HG02852 (cell line): ENCODE data around the gene MYO5B.

Experiments
- ATAC-seq: cut with Tn5 transposase; IDR thresholded peaks from one replicate; pipeline ENCODE4 v1.9.1; 2021; ENCODE audit warnings: mild to moderate bottlenecking, moderate library complexity; ENCODE audit not compliant: unreplicated experiment

The MYO5B gene

DNA sequence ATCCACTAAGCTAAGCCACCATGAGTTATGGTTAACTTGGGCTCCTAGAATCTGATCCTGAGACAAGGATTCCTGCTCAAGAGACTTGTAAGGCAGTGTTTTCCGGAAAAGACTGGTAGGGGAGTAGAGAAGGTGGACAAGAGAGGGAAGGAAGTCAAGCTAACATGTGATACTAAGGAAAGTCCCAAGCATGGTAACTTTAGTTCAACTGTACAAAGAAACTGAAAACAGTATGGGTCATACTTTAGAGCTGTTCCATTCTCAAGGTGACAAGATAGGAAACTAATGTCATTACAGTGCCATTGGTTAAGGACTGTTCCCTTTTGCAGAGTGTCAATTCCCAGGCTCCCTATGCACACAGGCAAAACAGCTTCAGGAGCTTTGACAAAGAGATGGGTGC, 5.8 kb downstream of the MYO5B start:
- ATAC-seq = no peak

DNA sequence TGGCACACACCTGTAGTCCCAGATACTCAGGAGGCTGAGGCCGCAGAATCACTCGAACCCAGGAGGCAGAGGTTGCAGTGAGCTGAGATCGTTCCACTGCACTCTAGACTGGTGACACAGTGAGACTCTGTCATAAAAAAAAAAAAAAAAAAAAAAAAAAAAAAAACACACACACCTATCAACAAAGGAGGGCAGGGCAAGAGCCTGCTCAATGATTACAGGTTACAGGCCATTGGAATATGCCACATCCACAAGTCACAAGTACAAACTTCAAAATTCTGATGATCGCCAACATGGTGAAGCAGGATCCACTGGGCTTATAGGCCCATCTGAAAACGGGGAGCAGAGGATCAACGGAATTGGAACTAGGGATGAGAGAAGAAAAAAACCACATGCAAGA, 6.3 kb downstream of the MYO5B start:
- ATAC-seq = no peak

DNA sequence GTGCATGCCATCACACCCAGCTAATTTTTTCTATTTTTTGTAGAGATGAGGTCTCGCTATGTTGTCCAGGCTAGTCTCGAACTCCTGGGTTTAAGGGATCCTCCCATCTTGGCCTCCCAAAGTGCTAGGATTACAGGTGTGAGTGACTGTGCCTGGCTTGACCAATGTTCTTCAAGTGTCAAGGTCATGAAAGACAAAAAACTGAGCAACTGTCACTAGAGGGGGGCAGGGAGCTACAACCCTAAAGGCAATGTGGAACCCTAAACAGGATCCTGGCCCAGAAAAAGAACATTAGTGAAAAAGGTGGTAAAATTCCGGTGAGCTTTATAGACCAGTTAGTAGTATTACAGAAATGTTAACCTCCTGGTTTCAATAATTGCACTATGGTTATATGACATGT, 7.3 kb downstream of the MYO5B start:
- no peak for ATAC-seq

DNA sequence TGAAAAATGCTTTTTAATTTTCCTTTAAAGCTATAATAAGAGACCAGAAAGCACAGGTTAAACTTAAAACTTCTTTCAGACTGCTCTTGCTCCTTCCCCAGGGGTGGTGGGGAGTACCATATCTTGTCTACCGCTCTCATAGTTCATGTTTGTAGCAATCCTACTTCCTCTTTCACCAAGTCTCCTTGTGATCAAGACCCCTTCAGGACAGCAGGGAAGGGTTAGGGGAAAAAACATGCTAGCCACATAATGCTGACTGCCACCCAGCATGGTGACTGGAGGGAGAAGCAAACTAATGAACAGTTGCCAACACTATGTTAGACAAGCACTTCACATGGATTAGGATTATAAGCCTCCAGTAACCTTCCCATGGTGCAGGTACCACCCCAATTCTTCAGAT, 8.6 kb downstream of the MYO5B start:
- ATAC-seq = no peak

DNA sequence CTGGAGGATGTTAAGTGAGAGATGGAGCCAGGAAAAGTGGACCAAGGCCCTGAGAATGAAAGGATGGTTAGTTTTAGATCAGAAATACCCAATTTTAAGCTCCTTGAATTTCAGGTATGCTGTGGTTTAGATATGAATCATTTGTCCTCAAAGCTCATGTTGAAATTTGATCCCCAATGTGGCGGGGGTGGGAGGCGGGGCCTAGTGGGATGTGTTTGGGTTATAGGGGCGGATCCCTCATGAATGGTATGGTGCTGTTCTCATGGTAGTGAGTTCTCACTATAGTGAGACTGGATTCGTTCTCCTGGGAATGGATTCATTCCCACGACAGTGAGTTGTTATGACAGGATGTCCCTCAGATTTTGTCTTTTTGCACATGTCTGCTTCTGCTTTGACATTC, 11.4 kb downstream of the MYO5B start:
- ATAC-seq = no peak

DNA sequence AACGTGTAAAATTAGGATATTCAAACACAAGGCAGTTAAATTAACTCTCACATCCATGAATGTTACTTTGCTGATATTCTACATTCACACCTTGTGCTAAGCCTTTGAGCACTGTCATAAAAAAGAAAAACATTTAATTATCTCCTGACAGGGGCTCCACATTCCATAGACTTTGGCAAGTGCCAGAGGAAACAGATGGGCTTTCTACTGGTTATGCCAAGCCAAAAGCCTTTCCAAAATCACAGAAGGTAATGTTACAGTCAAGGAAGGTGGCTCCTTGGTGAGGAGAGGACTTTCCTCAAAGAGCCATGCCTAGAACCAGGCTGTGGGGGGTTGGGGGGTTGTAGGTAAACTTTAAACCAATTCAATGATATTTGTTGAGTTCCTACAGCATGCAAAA, 12.4 kb downstream of the MYO5B start:
- ATAC-seq = no peak

DNA sequence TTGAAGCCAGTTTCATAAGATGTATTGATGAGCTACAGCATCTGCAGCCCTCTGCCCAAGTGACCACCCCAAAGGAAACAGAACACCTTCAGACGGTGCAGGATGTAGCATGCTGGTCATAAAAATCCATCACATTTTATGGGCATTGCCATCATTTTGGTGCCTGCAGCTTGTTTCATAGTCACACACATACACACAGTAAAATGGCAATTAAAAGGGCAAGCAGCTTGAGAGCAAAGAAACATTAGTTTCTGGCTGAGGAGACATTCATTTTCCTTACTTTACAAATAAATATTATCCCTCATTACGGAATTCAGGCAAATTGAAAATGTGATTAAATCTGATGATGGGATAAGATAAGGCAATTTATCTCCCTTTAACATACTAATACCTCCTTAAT, 13.4 kb downstream of the MYO5B start:
- no peak for ATAC-seq

DNA sequence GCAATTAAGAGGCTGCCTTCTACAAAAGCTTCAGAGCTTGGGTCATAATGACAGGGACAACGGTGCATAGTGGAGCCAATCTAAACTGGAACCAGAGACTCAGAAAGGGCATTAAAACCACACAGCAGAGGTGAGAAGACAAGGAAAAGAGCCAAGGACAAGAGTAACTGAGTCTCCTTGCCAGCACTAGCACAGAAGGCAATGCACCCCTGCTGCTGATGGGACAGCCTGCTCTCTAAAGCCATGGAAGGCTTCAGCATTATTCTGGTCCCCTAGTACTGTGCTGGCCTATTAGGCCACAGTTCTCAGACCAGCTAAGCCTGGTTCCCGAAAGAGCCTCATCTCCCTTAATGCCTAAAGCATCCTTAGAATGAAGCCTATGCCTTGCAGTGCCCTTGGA, 15.5 kb downstream of the MYO5B start:
- ATAC-seq = no peak

DNA sequence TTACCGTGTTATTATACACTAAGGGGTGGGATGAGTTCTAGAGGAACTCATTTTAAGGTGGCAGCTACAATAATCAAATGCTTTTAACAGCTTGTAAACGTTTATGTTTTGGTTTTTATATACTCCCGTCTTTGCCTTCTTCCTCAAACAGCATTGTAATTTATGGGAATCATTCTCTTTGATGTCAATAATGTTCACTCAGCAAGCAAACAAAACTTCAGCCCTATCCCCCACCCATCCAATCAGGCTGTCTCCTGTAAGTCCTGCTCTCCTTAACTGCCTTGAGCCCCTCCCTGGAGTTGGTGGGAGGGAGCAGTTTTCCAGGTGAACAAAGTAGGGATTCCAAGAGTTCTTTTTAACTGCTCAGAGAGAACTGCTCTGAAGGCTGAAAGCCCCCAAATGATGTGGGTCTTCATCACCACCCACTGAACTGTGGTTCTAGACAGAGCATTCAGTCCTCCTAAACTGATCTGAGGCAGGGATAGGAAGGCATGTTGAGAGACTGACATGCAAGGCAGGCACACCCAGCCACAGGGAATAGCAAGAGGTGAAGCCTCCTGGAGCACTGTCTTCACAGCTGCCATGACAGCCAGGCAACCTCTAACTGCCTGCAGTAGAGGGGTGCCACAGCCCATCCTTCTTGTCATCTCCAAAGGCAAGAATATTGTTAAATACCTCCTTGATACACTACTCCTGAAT, 17.5 kb downstream of the MYO5B start:
- no peak for ATAC-seq

DNA sequence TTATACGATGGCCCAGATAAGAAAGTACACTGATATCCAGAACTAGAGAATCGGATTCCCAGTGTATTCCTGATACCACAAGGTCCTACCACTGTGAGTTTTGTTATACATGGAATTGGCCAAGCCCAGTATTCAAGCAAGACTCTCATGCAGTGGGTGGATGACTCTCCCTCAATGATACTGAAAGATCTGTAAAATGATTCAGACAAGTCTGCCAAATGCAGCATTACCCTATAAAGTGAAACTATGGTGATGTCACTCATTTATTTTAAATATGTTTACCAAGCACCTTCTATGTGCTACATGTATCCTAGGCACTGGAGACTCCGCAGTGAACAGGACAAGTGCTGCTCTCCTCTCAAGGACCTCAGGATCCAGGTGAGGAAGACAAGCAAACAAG, 22.6 kb downstream of the MYO5B start:
- ATAC-seq = no peak

DNA sequence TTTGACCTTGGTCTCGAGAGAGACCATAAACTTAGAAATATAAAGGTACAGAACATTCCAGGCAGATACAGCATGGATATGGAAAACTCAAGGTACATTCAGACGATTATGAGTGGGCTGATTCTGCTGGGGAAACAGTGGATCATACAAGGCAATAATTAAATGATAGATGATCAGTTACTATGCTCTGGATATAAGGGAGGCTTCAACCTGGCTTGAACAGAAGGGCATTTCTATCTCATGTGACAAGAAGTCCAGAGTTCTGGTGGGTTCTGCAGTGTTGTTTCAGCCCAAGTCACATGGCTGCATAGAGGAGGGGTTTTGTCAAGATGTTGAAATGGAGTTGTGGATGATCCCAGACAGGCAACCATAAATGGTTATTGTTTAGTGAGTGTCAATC, 23.5 kb downstream of the MYO5B start:
- ATAC-seq = no peak

DNA sequence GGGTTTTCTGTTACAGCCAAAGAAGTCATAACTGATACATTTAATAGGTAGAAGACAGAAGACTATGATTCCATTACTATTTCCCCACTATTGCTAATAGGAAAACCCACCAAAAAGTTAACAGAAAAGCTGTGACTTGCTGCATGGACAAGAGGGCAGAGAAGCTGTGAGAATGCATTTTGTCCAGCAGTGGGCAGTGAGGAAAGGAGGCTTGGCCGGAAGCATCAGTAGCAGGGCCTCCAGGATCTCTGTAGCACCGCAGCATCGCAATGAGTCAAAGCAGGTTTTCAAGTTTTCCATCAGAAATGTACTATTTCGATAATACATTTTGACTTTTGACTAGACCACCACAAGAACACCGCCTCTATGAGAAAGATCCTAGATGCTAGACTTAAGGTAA, 24.9 kb downstream of the MYO5B start:
- ATAC-seq = no peak

DNA sequence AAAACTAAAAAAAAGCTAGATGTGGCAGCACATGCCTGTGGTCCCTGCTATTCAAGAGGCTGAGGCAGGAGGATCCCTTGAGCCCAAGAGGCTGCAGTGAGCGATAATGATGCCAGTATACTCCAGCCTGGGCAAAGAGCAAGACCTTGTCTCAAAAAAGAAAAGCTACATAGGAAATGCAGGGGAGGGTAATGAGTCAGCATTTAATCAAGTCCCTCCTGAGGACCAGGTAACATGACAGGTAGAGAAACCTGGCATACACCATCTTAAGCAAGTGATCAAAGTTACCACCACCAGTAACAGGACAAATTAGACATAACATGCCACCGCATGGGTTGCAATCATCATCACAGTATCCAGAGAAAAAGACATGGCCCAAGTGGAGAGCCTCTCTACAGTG, 25.8 kb downstream of the MYO5B start:
- no peak for ATAC-seq

DNA sequence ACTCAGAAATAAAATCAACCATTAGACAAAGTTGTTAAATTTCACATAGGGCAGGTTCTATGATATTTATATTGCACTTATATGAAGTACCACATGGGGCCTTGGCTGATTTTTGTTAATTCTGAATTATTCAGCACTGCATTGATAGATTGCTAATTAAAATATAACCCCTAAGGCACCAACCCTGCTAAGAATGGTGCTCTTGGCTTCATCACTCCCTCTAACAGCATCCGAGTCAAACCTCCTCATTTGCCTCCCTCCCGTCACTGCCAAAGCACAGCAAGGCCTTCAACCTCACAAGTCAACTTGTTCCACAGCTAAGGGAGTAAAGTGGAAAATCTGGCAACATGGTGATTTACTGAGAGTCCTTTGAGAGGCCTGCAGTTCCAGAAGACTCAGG, 27.0 kb downstream of the MYO5B start:
- no peak for ATAC-seq

DNA sequence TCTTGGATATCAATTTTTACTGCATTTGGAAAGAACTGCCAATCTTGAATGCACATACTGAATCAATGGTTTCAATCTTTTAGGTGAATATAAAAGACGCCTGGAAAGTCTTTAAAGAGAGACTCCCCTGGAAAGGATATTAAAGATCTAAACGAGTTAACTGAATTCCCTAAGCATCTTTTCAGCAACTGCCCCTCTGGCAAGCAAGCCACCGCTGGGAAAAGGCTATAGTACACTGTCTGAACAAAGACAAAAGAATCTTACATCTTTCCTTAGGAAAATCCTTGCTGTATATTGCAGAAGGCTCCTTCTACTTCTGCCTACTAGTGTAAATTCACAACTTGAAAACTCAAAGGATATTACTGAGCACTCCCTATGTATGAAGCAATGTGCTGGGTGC, 28.0 kb downstream of the MYO5B start:
- ATAC-seq = no peak

DNA sequence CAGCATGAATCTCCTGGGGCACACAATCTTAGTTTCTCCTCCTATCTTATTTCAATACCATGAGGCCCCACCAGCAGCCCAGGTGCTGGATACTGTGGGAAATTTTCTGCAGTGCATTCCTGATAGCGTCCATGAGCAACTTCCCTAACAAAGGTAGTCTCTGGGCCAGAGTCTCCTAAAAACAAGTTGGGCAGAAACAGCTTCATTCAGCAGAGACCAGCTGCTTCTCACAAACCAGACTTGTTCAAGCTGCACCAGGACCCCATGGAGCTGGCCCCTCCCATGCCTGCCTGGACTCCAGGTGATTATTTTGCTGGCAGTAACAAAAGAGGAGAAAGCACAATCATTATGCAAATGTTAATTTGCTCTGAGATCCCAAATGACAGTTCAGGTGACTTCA, 31.4 kb downstream of the MYO5B start:
- ATAC-seq = no peak

DNA sequence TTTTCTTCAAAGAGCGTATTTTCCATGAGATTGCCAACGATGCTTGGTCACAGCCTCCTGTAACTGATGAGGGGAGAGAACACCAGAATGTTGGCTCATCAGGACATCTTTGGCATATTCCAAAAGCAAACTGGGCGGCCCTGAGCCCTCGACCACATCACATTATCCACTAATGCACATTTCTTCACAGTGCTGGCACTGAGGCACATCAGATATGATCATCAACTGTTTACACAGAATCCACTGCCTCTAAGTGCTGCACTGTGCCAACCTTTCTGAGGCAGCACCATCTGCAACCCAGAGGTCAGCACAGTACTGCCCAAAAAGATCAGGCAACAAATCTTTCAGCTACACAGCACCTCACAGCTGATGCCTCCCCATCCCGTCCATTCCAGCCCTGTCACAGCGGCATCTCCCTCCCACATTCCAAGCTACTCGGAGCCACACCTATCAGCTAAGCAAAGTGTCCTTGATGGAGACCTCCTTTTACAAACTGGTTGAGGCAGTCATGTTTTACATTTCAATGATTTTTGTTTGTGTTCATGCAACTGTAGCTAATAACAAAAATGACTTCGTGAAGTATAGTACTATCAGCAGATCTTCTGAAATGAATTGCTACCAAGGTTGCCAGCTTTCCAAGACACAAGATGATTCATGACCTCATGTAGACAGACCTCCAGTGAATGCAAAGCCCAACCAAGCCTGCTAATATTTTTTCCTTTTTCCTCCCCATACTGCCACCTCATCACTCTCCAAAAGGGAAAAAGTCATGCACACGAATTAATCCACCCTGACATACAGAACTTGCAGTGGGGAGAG, 32.3 kb downstream of the MYO5B start:
- no peak for ATAC-seq

DNA sequence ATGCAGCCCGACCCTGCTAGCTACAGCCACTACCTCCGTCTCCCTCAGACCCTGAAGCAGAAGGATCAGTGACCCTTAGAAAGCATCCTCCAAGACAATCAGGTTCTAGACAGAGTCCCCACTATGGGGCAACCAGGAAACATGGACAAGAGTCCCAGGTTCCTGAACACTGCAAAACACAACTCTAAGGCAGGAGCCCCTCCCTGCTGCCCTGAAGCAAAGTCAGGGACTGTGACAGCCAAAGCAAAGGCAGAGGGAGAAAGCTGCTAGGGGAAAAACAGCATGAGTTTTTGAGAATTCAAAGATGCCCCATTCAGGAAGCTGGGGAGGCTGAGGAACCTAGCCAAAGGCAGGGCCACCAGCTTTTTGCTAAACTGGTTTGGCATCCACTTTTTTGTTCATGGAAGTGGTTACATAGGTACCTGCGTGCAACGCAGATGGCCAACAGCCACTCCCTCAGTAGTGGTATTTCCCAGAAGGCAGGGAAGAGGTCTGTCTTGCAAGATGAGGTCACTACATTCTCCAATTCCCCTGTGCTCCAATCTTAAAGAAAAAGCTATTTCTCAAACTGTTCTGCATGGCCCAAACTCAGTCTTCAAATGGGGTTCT, 33.2 kb downstream of the MYO5B start:
- no peak for ATAC-seq

DNA sequence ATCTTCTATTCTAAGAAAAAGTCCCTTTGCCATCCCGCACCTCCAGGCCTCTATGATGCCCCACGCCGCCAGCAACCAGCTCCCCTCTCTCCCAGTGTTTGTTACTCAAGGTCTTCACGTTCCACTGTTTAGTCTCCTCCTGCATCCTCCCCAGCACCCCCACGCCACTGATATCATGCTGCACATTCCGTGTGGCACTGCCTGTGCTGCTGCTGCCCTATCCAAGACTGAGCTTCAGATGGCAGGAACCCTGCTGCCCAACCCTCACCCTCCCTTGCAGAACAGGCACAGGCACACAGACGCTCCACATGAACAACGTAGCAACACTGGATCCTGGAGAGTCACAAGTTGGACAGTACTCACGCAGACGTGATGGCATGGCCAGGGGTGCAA, 35.3 kb downstream of the MYO5B start:
- ATAC-seq = no peak

DNA sequence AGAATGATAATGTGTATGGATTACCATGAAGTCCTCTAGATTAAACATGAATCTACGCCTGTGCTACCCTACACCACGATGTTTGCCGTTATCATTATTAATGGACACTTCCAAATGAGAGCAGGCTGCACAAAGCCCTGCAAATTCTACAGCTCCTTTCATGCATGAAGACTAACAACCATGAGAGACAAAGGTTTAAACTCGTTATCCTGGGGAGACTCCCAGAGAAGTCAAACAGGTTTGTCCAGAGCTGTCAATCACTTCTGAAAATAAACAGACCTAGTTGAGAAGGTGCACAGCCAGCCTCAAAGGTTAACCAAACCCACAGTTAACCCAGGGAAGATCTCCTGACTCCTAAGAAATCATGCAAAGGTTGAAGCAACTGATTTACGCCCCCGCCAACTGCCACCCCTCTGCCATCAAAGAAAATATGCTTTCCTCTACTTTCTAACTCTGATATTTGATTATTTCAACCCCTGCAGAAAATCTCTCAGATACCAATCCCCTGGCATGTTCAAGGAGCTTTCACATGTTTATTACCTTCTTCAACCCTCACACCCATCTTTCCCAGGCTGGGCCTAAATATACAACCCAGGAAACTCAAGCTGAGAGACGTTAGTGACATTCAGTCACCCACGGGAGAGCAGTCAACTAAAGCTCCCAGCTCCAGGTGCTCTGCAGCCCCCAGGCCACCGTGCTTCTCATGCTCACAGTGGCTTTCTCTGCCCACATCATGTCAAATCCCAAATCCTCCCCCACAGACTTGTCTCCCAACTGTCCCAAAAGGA, 35.9 kb downstream of the MYO5B start:
- no peak for ATAC-seq

DNA sequence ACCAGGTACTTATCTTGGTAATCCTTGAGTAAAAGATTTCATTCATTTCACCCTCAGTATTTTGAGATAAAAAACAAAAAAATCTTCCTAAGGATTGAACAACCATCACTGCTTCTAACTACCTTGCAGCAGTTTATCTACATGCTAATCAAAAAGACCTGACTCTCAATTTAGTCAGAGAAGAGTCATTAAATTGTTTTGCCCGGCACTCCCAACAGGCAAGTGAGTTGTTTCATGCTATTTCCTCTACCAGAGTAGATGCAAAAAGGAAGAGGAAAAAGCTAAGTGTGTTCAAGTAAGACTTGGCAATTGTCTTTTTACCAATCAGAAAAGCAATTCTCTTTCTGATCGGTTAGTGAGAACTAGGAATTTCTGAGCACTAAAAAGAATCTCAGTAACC, 39.5 kb downstream of the MYO5B start:
- no peak for ATAC-seq

DNA sequence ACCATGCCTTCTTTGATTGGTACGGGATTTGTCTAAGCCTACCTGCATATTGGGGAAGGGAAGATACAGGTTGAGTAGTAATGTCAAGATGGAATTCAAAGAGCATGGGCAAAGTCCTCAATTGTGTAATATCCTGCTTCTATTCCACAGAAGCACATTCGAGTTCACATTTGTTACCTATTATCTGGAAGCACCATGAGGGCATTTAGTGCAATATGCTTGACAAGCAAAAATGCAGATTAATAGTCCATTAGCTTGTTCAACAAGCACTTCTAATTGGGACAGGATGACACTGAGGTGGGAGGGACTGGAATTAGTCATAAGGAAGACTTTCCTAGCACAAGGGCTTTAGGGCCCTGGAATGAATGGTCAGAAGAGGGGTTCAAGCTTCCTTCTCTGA, 40.5 kb downstream of the MYO5B start:
- no peak for ATAC-seq
